ENCODE data around the gene AP5S1. TPM values are rescaled to one million over a fixed set of nuclear protein-coding genes. Genes with fewer than 3 reads are reported as not detected.

Gene AP5S1
- polyA plus RNA-seq, 4 donors, result 8.5 to 14.7 (median 12.0) TPM

GRCh38 chr20:3795511-3796468 lies 24.6 kb upstream of the AP5S1 start, which contains the start of gene CDC25B:
TSS of gene CDC25B (plus strand) at chr20:3796310. CDS start at chr20:3796532, 222 bp downstream.
- peak within 1 kb of the TSS; percentile 55 to 68 (median 64) for H3K4me3 ChIP-seq (ENCODE audit: low read depth in 1 of 3, low read length in 3 of 3)
- H3K9me3 ChIP-seq (ENCODE audit: control insufficient read depth in 2 of 2, insufficient read depth in 1 of 2, low read depth in 1 of 2, low read length in 1 of 2), result no peaks in the 10 kb centered on the region
- H3K4me1 ChIP-seq (ENCODE audit: control insufficient read depth in 3 of 3, insufficient read depth in 2 of 3, low read depth in 1 of 3, low read length in 2 of 3), result peaks cover 10 to 46% (median 18%) of the 10 kb centered on the region in 3 donors
- no peaks in the 10 kb centered on the region for H3K27me3 ChIP-seq (ENCODE audit: control insufficient read depth in 3 of 3, insufficient read depth in 3 of 3, low read length in 3 of 3)
- no peak for FAIRE-seq
- 1 to 2% (median 1%) methylated on average over 59 to 68 of the region's 69 CpGs for WGBS, 3 donors
- H3K36me3 ChIP-seq (ENCODE audit: control insufficient read depth in 3 of 3, insufficient read depth in 2 of 3, low read depth in 1 of 3, low read length in 3 of 3), result peaks cover 0 to 34% (median 0%) of the 10 kb centered on the region in 3 donors
- peak within 1 kb of the TSS; percentile 78 to 99 (median 95) for H3K27ac ChIP-seq (ENCODE audit: low read depth in 1 of 3, low read length in 2 of 3)
- DNase-seq, result peak; percentile 91 to 95

GRCh38 chr20:3796477-3797225 lies 23.7 kb upstream of the AP5S1 start:
- FAIRE-seq, result no peak

GRCh38 chr20:3797226-3797545 lies 23.2 kb upstream of the AP5S1 start:
- WGBS, 3 donors, result 75 to 79% (median 79%) methylated on average over 5 of the region's 5 CpGs
- Histone ChIP-seq H3K9me3 (ENCODE audit: control insufficient read depth in 2 of 2, insufficient read depth in 1 of 2, low read depth in 1 of 2, low read length in 1 of 2) (no peaks in the 10 kb centered on the region), H3K4me1 (ENCODE audit: control insufficient read depth in 3 of 3, insufficient read depth in 2 of 3, low read depth in 1 of 3, low read length in 2 of 3) (peaks cover 10 to 52% (median 18%) of the 10 kb centered on the region in 3 donors), H3K27ac (ENCODE audit: low read depth in 1 of 3, low read length in 2 of 3) (peak overlapping the region in 2 of 3 donors; percentile 83 to 95), H3K27me3 (ENCODE audit: control insufficient read depth in 3 of 3, insufficient read depth in 3 of 3, low read length in 3 of 3) (no peaks in the 10 kb centered on the region), H3K4me3 (ENCODE audit: low read depth in 1 of 3, low read length in 3 of 3) (peak overlapping the region in 2 of 3 donors; percentile 64 to 68), H3K36me3 (ENCODE audit: control insufficient read depth in 3 of 3, insufficient read depth in 2 of 3, low read depth in 1 of 3, low read length in 3 of 3) (peaks cover 0 to 48% (median 0%) of the 10 kb centered on the region in 3 donors)
- FAIRE-seq (no peak), DNase-seq (no peak)

More at GRCh38 chr20:3796477-3797225, 23.7 kb upstream of the AP5S1 start:
- H3K27me3 ChIP-seq (ENCODE audit: control insufficient read depth in 3 of 3, insufficient read depth in 3 of 3, low read length in 3 of 3), result no peaks in the 10 kb centered on the region
- peak in 1 of 2 donors; percentile 41 for DNase-seq
- peak overlapping the region; percentile 55 to 68 (median 64) for H3K4me3 ChIP-seq (ENCODE audit: low read depth in 1 of 3, low read length in 3 of 3)
- H3K4me1 ChIP-seq (ENCODE audit: control insufficient read depth in 3 of 3, insufficient read depth in 2 of 3, low read depth in 1 of 3, low read length in 2 of 3), result peaks cover 10 to 52% (median 18%) of the 10 kb centered on the region in 3 donors
- 8 to 12% (median 11%) methylated on average over 25 to 33 of the region's 33 CpGs for WGBS, 3 donors
- peak overlapping the region; percentile 34 to 95 (median 83) for H3K27ac ChIP-seq (ENCODE audit: low read depth in 1 of 3, low read length in 2 of 3)
- peaks cover 0 to 43% (median 0%) of the 10 kb centered on the region in 3 donors for H3K36me3 ChIP-seq (ENCODE audit: control insufficient read depth in 3 of 3, insufficient read depth in 2 of 3, low read depth in 1 of 3, low read length in 3 of 3)
- H3K9me3 ChIP-seq (ENCODE audit: control insufficient read depth in 2 of 2, insufficient read depth in 1 of 2, low read depth in 1 of 2, low read length in 1 of 2), result no peaks in the 10 kb centered on the region

- Histone ChIP-seq H3K4me1 (ENCODE audit: control insufficient read depth in 3 of 3, insufficient read depth in 2 of 3, low read depth in 1 of 3, low read length in 2 of 3) (peaks cover 10 to 52% (median 18%) of the 10 kb centered on the region in 3 donors), H3K9me3 (ENCODE audit: control insufficient read depth in 2 of 2, insufficient read depth in 1 of 2, low read depth in 1 of 2, low read length in 1 of 2) (no peaks in the 10 kb centered on the region), H3K36me3 (ENCODE audit: control insufficient read depth in 3 of 3, insufficient read depth in 2 of 3, low read depth in 1 of 3, low read length in 3 of 3) (peaks cover 0 to 54% (median 0%) of the 10 kb centered on the region in 3 donors), H3K27ac (ENCODE audit: low read depth in 1 of 3, low read length in 2 of 3) (peak overlapping the region; percentile 66 to 95 (median 83)), H3K27me3 (ENCODE audit: control insufficient read depth in 3 of 3, insufficient read depth in 3 of 3, low read length in 3 of 3) (no peaks in the 10 kb centered on the region), H3K4me3 (ENCODE audit: low read depth in 1 of 3, low read length in 3 of 3) (peak overlapping the region in 2 of 3 donors; percentile 27 to 68)
- FAIRE-seq (no peak), DNase-seq (peak; percentile 70 to 84)
- WGBS, 3 donors, result 36 to 54% (median 44%) methylated on average over 19 of the region's 19 CpGs
Observed at GRCh38 chr20:3797592-3798372, 22.6 kb upstream of the AP5S1 start.

DNA sequence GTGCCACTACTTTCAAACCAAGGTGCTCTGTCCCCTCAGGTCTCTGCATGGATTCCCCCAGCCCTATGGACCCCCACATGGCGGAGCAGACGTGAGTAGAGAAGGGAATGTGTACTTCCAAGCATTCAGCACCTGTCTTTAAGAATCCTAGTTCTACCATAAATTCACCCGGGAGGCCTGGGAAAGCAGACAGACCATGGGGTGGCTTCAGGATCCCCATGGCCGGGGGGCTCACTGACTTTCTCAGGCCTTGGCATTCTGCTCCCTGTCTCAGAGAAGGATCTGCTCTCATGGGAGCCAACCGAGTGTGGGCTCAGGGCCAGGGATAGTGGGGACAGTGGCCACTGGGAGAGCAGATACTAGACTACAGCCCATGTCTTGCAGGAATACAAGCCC lies 22.0 kb upstream of the AP5S1 start:
- Histone ChIP-seq H3K36me3 (ENCODE audit: control insufficient read depth in 3 of 3, insufficient read depth in 2 of 3, low read depth in 1 of 3, low read length in 3 of 3) (peaks cover 0 to 60% (median 0%) of the 10 kb centered on the region in 3 donors), H3K4me1 (ENCODE audit: control insufficient read depth in 3 of 3, insufficient read depth in 2 of 3, low read depth in 1 of 3, low read length in 2 of 3) (peaks cover 10 to 52% (median 18%) of the 10 kb centered on the region in 3 donors), H3K4me3 (ENCODE audit: low read depth in 1 of 3, low read length in 3 of 3) (peak overlapping the region in 1 of 3 donors; percentile 10), H3K27me3 (ENCODE audit: control insufficient read depth in 3 of 3, insufficient read depth in 3 of 3, low read length in 3 of 3) (no peaks in the 10 kb centered on the region), H3K9me3 (ENCODE audit: control insufficient read depth in 2 of 2, insufficient read depth in 1 of 2, low read depth in 1 of 2, low read length in 1 of 2) (no peaks in the 10 kb centered on the region), H3K27ac (ENCODE audit: low read depth in 1 of 3, low read length in 2 of 3) (peak overlapping the region; percentile 37 to 95 (median 83))
- DNase-seq (no peak), FAIRE-seq (no peak)
- 31 to 49% (median 39%) methylated on average over 5 of the region's 5 CpGs for WGBS, 3 donors

DNA sequence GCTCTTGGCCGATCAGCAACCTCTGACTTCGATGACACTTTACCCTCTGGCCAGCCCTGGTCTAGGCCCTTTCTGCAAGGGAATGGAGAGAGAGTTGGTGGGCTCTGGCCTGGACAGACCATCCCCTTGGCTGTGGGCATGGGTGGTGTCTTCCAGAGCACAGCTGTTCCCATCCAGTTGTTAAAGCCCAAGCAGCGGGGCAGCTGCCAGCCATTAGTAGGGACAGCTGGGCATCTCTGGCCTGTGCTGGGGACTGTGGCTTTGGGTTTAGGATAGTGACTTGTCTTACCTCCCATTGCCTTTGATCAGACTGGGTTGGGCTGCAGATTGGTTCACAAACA lies 21.5 kb upstream of the AP5S1 start:
- FAIRE-seq (no peak), DNase-seq (no peak)
- Histone ChIP-seq H3K27ac (ENCODE audit: low read depth in 1 of 3, low read length in 2 of 3) (peak overlapping the region; percentile 22 to 95 (median 83)), H3K4me3 (ENCODE audit: low read depth in 1 of 3, low read length in 3 of 3) (no peak overlapping the region), H3K27me3 (ENCODE audit: control insufficient read depth in 3 of 3, insufficient read depth in 3 of 3, low read length in 3 of 3) (no peaks in the 10 kb centered on the region), H3K4me1 (ENCODE audit: control insufficient read depth in 3 of 3, insufficient read depth in 2 of 3, low read depth in 1 of 3, low read length in 2 of 3) (peaks cover 10 to 52% (median 18%) of the 10 kb centered on the region in 3 donors), H3K9me3 (ENCODE audit: control insufficient read depth in 2 of 2, insufficient read depth in 1 of 2, low read depth in 1 of 2, low read length in 1 of 2) (no peaks in the 10 kb centered on the region), H3K36me3 (ENCODE audit: control insufficient read depth in 3 of 3, insufficient read depth in 2 of 3, low read depth in 1 of 3, low read length in 3 of 3) (peaks cover 0 to 65% (median 1%) of the 10 kb centered on the region in 3 donors)
- WGBS, 3 donors, result 82 to 90% (median 82%) methylated on average over 3 of the region's 3 CpGs

GRCh38 chr20:3800256-3800877 lies 20.0 kb upstream of the AP5S1 start:
- no peak for FAIRE-seq
- H3K4me1 ChIP-seq (ENCODE audit: control insufficient read depth in 3 of 3, insufficient read depth in 2 of 3, low read depth in 1 of 3, low read length in 2 of 3), result peaks cover 10 to 51% (median 18%) of the 10 kb centered on the region in 3 donors
- peak overlapping the region in 2 of 3 donors; percentile 35 to 95 for H3K27ac ChIP-seq (ENCODE audit: low read depth in 1 of 3, low read length in 2 of 3)
- 54 to 84% (median 72%) methylated on average over 17 to 18 of the region's 18 CpGs for WGBS, 3 donors
- H3K27me3 ChIP-seq (ENCODE audit: control insufficient read depth in 3 of 3, insufficient read depth in 3 of 3, low read length in 3 of 3), result no peaks in the 10 kb centered on the region
- peaks cover 0 to 80% (median 6%) of the 10 kb centered on the region in 3 donors for H3K36me3 ChIP-seq (ENCODE audit: control insufficient read depth in 3 of 3, insufficient read depth in 2 of 3, low read depth in 1 of 3, low read length in 3 of 3)
- DNase-seq, result peak in 1 of 2 donors; percentile 19
- no peak overlapping the region for H3K4me3 ChIP-seq (ENCODE audit: low read depth in 1 of 3, low read length in 3 of 3)
- no peaks in the 10 kb centered on the region for H3K9me3 ChIP-seq (ENCODE audit: control insufficient read depth in 2 of 2, insufficient read depth in 1 of 2, low read depth in 1 of 2, low read length in 1 of 2)
